PFSK-1 (cell line): ENCODE data around the gene SLPI.

ENCODE experiments used
- POLR2AphosphoS5 ChIP-seq: IDR thresholded peaks from 2 replicates; pipeline ENCODE4 v1.6.1; 2012; ENCODE audit warnings: low read depth, mild to moderate bottlenecking, control low read depth, low read length, moderate library complexity
- SIN3A ChIP-seq: IDR thresholded peaks from 2 replicates; pipeline ENCODE4 v1.6.1; 2012; ENCODE audit warnings: mild to moderate bottlenecking, low read length, moderate library complexity, borderline replicate concordance; ENCODE audit not compliant: insufficient read depth
- TF ChIP-seq, protein P1 (sequence below), 2 experiments: IDR thresholded peaks; 2 replicates each; pipeline versions ENCODE4 v1.6.1 to v1.8.0; 2011 to 2012; ENCODE audit warnings: low read depth in 2 of 2, low read length in 2 of 2, control low read depth in 1 of 2, inconsistent platforms in 1 of 2, mild to moderate bottlenecking in 1 of 2, moderate library complexity in 1 of 2; ENCODE audit not compliant: insufficient read depth in 1 of 2

DNA sequence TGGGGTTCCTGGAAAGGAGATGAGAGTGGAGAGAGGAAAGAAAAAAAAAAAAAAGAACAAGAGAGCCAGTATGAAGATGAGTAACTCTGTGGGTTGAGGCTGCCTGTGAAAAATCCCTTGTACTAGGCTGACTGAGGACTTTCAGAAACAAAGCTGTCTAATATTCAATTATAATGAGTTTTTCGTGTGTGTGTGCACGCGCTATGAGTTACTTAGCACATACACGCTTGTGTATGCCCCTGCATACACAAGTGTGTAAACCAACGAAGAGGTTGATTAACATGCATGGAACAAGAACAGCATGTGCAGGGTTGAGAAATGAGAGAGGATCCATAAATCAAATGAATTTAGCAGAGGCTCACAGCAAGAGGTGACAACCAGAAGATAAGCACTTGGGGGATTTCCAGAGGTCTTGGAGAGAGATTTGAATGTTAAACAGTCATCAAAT is 47.5 kb upstream of the SLPI start:
- TF ChIP-seq, protein P1, sequence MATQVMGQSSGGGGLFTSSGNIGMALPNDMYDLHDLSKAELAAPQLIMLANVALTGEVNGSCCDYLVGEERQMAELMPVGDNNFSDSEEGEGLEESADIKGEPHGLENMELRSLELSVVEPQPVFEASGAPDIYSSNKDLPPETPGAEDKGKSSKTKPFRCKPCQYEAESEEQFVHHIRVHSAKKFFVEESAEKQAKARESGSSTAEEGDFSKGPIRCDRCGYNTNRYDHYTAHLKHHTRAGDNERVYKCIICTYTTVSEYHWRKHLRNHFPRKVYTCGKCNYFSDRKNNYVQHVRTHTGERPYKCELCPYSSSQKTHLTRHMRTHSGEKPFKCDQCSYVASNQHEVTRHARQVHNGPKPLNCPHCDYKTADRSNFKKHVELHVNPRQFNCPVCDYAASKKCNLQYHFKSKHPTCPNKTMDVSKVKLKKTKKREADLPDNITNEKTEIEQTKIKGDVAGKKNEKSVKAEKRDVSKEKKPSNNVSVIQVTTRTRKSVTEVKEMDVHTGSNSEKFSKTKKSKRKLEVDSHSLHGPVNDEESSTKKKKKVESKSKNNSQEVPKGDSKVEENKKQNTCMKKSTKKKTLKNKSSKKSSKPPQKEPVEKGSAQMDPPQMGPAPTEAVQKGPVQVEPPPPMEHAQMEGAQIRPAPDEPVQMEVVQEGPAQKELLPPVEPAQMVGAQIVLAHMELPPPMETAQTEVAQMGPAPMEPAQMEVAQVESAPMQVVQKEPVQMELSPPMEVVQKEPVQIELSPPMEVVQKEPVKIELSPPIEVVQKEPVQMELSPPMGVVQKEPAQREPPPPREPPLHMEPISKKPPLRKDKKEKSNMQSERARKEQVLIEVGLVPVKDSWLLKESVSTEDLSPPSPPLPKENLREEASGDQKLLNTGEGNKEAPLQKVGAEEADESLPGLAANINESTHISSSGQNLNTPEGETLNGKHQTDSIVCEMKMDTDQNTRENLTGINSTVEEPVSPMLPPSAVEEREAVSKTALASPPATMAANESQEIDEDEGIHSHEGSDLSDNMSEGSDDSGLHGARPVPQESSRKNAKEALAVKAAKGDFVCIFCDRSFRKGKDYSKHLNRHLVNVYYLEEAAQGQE (IDR thresholded peaks at IDR 0.05; ENCODE audit: insufficient read depth in 1 of 2, low read depth in 2 of 2, low read length in 2 of 2) = no peak
- TF ChIP-seq POLR2AphosphoS5 (no peak), SIN3A (no peak)
